GM21529 (cell line): Measurements from ENCODE around the gene RER1.
"Not testable (repeated sequence)": the region's sequence is repeated elsewhere in the genome, so short reads cannot be mapped to it uniquely, and the experiment has no call there.

Experiments used
- ATAC-seq: cut with Tn5 transposase; IDR thresholded peaks from one replicate; pipeline ENCODE4 v1.9.1; 2021; ENCODE audit not compliant: unreplicated experiment

The RER1 gene

GRCh38 chr1:2422523-2422922 is 30.9 kb downstream of the RER1 start:
- no peak for ATAC-seq

GRCh38 chr1:2425892-2426291 is 34.3 kb downstream of the RER1 start:
- ATAC-seq, result no peak

- no peak for ATAC-seq
Observed at GRCh38 chr1:2426540-2426939, 34.9 kb downstream of the RER1 start.

- no peak for ATAC-seq
Observed at GRCh38 chr1:2427051-2427450, 35.4 kb downstream of the RER1 start.

- no peak for ATAC-seq
Observed at GRCh38 chr1:2427976-2428375, 36.3 kb downstream of the RER1 start.

GRCh38 chr1:2428490-2428889 is 36.8 kb downstream of the RER1 start:
- no peak for ATAC-seq

- ATAC-seq, result no peak
Observed at GRCh38 chr1:2429780-2430591, 38.3 kb downstream of the RER1 start.

- ATAC-seq, result no peak
Observed at GRCh38 chr1:2430592-2430973, 38.9 kb downstream of the RER1 start.

- no peak for ATAC-seq
Observed at GRCh38 chr1:2431103-2431502, 39.5 kb downstream of the RER1 start.

GRCh38 chr1:2431518-2431917 is 39.9 kb downstream of the RER1 start:
- ATAC-seq, result no peak

- no peak for ATAC-seq
Observed at GRCh38 chr1:2432441-2432844, 40.8 kb downstream of the RER1 start.

GRCh38 chr1:2433196-2433595 is 41.6 kb downstream of the RER1 start:
- no peak for ATAC-seq

- ATAC-seq, result no peak
Observed at GRCh38 chr1:2433936-2434655, 42.5 kb downstream of the RER1 start.

GRCh38 chr1:2435091-2435490 is 43.5 kb downstream of the RER1 start:
- no peak for ATAC-seq

GRCh38 chr1:2435746-2436355 is 44.2 kb downstream of the RER1 start:
- no peak for ATAC-seq

- ATAC-seq, result no peak
Observed at GRCh38 chr1:2436876-2437275, 45.2 kb downstream of the RER1 start.

- ATAC-seq, result no peak
Observed at GRCh38 chr1:2437617-2438016, 46.0 kb downstream of the RER1 start.

- no peak for ATAC-seq
Observed at GRCh38 chr1:2438038-2438437, 46.4 kb downstream of the RER1 start.

GRCh38 chr1:2438641-2439040 is 47.0 kb downstream of the RER1 start:
- no peak for ATAC-seq

GRCh38 chr1:2439369-2439768 is 47.7 kb downstream of the RER1 start:
- ATAC-seq, result no peak

GRCh38 chr1:2440346-2440745 is 48.7 kb downstream of the RER1 start:
- ATAC-seq, result not testable (repeated sequence)

- no peak for ATAC-seq
Observed at GRCh38 chr1:2441746-2442145, 50.1 kb downstream of the RER1 start.
